Bronchial epithelial cell (primary cell): ENCODE results near the gene SNX6. TPM values are rescaled to one million over a fixed set of nuclear protein-coding genes. Genes with fewer than 3 reads are reported as not detected.
"Not testable (repeated sequence)": the region's sequence is repeated elsewhere in the genome, so short reads cannot be mapped to it uniquely, and the experiment has no call there.

Experiments used
- DNase-seq: peaks from one replicate; pipeline ENCODE4 v3.0.0-alpha.2; 2010; ENCODE audit warnings: low read depth
- FAIRE-seq: peaks from 2 replicates; lab custom pipeline; 2011; peaks lifted over from hg19 to GRCh38; lab: Jason Lieb, UNC
- H3K27me3 ChIP-seq: 2 replicates; pipeline ENCODE4 v1.5.1; 2011; ENCODE audit warnings: low read length; ENCODE audit not compliant: control insufficient read depth, insufficient read depth
- H3K36me3 ChIP-seq: 2 replicates; pipeline ENCODE4 v1.5.1; 2011; ENCODE audit warnings: low read length; ENCODE audit not compliant: control insufficient read depth, insufficient read depth
- H3K4me3 ChIP-seq: 2 replicates; pipeline ENCODE4 v1.5.1; 2011; ENCODE audit warnings: mild to moderate bottlenecking, low read depth, low read length, control low read depth
- CTCF ChIP-seq: IDR thresholded peaks from 2 replicates; pipeline ENCODE4 v1.5.1; 2011; ENCODE audit warnings: mild to moderate bottlenecking, moderate library complexity, low read length, control low read depth, inconsistent platforms; ENCODE audit not compliant: insufficient read depth, severe bottlenecking
- total RNA-seq: library from RNA; depleted of rRNA; stranded (reverse); fragments of >200 nt; gene quantifications from 2 replicates; pipeline ENCODE4 v1.2.1, GENCODE V29; 2014

The SNX6 gene
- total RNA-seq, 1 donor from 2014 or later: 146 TPM

GRCh38 chr14:34539407-34540180, 90.4 kb downstream of the SNX6 start, which contains the start of gene EAPP:
TSS of gene EAPP (minus strand) at chr14:34539701. CDS start at chr14:34539628, 73 bp downstream.
- no peaks in the 10 kb centered on the region for H3K27me3 ChIP-seq
- peak; percentile 91 for DNase-seq
- no peak for TF ChIP-seq CTCF
- no peak for FAIRE-seq
- peaks cover 5% of the 10 kb centered on the region for H3K36me3 ChIP-seq
- H3K4me3 ChIP-seq: peak within 1 kb of the TSS; percentile 52

GRCh38 chr14:34538871-34539406, 91.0 kb downstream of the SNX6 start:
- H3K27me3 ChIP-seq: no peaks in the 10 kb centered on the region
- no peak for TF ChIP-seq CTCF
- DNase-seq: peak; percentile 30
- peak overlapping the region; percentile 52 for H3K4me3 ChIP-seq
- H3K36me3 ChIP-seq: peaks cover 6% of the 10 kb centered on the region
- FAIRE-seq: no peak

- not testable (repeated sequence) for H3K27me3 ChIP-seq, DNase-seq, FAIRE-seq, H3K36me3 ChIP-seq
- peak overlapping the region; percentile 52 for H3K4me3 ChIP-seq
Observed at GRCh38 chr14:34538096-34538495, 91.9 kb downstream of the SNX6 start.

GRCh38 chr14:34537677-34538009, 92.3 kb downstream of the SNX6 start:
- no peak for TF ChIP-seq CTCF
- FAIRE-seq: no peak
- Histone ChIP-seq H3K36me3 (peaks cover 6% of the 10 kb centered on the region), H3K4me3 (no peak overlapping the region), H3K27me3 (no peaks in the 10 kb centered on the region)
- no peak for DNase-seq

- FAIRE-seq: no peak
- H3K27me3 ChIP-seq: no peaks in the 10 kb centered on the region
- H3K4me3 ChIP-seq: no peak overlapping the region
- TF ChIP-seq CTCF: no peak
- no peak for DNase-seq
- peaks cover 9% of the 10 kb centered on the region for H3K36me3 ChIP-seq
Observed at GRCh38 chr14:34536951-34537676, 92.8 kb downstream of the SNX6 start.

- FAIRE-seq (no peak), DNase-seq (no peak)
- no peak for TF ChIP-seq CTCF
- Histone ChIP-seq H3K36me3 (peaks cover 23% of the 10 kb centered on the region), H3K27me3 (no peaks in the 10 kb centered on the region), H3K4me3 (no peak overlapping the region)
Observed at GRCh38 chr14:34527591-34527990, 102.4 kb downstream of the SNX6 start.

GRCh38 chr14:34524216-34524615, 105.7 kb downstream of the SNX6 start:
- not testable (repeated sequence) for FAIRE-seq, DNase-seq, H3K27me3 ChIP-seq, H3K4me3 ChIP-seq
- H3K36me3 ChIP-seq: peaks cover 19% of the 10 kb centered on the region
